Lung (tissue), 12 donors: Measurements from ENCODE around the gene FMNL3. TPM values are rescaled to one million over a fixed set of nuclear protein-coding genes. Genes with fewer than 3 reads are reported as not detected.

Experiments used
- ATAC-seq: fragments of 200-7000 bp; cut with Tn5 transposase; one replicate; pipeline ENCODE4 v1.9.1; 2020; ENCODE audit warnings: moderate number of reproducible peaks; ENCODE audit not compliant: insufficient read depth, low FRiP score
- DNase-seq, 3 donors: peaks; one replicate each; pipeline ENCODE4 v3.0.0-alpha.2; 2013 to 2017
- H3K27ac ChIP-seq, 2 donors: one replicate each; pipeline ENCODE4 v1.5.1; 2013; ENCODE audit warnings: mild to moderate bottlenecking in 2 of 2, moderate library complexity in 2 of 2, control low read depth in 1 of 2, inconsistent platforms in 1 of 2, low read depth in 1 of 2, low read length in 1 of 2
- H3K27me3 ChIP-seq, 3 donors: one replicate each; pipeline ENCODE4 v1.5.1; 2013; ENCODE audit warnings: low read length in 2 of 3; ENCODE audit not compliant: control insufficient read depth in 3 of 3, insufficient read depth in 3 of 3
- H3K36me3 ChIP-seq, 4 donors: one replicate each; pipeline ENCODE4 v1.5.1; 2013; ENCODE audit warnings: low read length in 4 of 4, mild to moderate bottlenecking in 1 of 4, moderate library complexity in 1 of 4; ENCODE audit not compliant: control insufficient read depth in 4 of 4, insufficient read depth in 4 of 4
- H3K4me1 ChIP-seq, 5 donors: one replicate each; pipeline ENCODE4 v1.5.1; 2013; ENCODE audit warnings: low read length in 5 of 5, mild to moderate bottlenecking in 2 of 5, moderate library complexity in 1 of 5; ENCODE audit not compliant: control insufficient read depth in 5 of 5, insufficient read depth in 5 of 5
- H3K4me3 ChIP-seq: one replicate; pipeline ENCODE4 v1.5.1; 2013; ENCODE audit warnings: mild to moderate bottlenecking, control low read depth, moderate library complexity
- H3K9ac ChIP-seq, 2 donors: one replicate each; pipeline ENCODE4 v1.5.1; 2013; ENCODE audit warnings: low read length in 2 of 2, control low read depth in 1 of 2; ENCODE audit not compliant: insufficient read depth in 1 of 2
- H3K9me3 ChIP-seq, 4 donors: one replicate each; pipeline ENCODE4 v1.5.1; 2013; ENCODE audit warnings: low read length in 3 of 4, mild to moderate bottlenecking in 1 of 4, moderate library complexity in 1 of 4; ENCODE audit not compliant: control insufficient read depth in 4 of 4, insufficient read depth in 3 of 4
- WGBS, 2 donors: extraction: QIAGEN DNeasy Blood & Tissue Kit; methylation state at CpG; one replicate each; pipeline ENCODE4 v1.1.7; 2013; 5-methylcytosine and 5-hydroxymethylcytosine counted together
- polyA plus RNA-seq, 2 donors: library from polyadenylated mRNA; stranded (reverse); fragments of 200-250 nt; gene quantifications; one replicate each; pipeline ENCODE4 v1.2.1, GENCODE V29; 2013
- total RNA-seq, 2 donors: library from RNA; depleted of rRNA in 1 of 2; stranded (reverse); fragments of >200 nt in 1 of 2; gene quantifications; one replicate each; pipeline ENCODE4 v1.2.1, GENCODE V29; 2014 to 2021
- TF ChIP-seq, protein P1 (sequence below): IDR thresholded peaks from 2 replicates; pipeline ENCODE4 v1.5.1; 2012; ENCODE audit warnings: mild to moderate bottlenecking; ENCODE audit errors: control extremely low read depth, extremely low read depth
- donor health status: control.
- donor health status: control.
- donor health status: Bipolar disorder and iron deficiency.
- donor health status: healthy.
- donor health status: DM: yes; HTN: yes; CAD: no.

FMNL3 gene
- total and polyA plus RNA-seq, 4 donors = 11.5 to 51.2 (median 22.4) TPM

DNA sequence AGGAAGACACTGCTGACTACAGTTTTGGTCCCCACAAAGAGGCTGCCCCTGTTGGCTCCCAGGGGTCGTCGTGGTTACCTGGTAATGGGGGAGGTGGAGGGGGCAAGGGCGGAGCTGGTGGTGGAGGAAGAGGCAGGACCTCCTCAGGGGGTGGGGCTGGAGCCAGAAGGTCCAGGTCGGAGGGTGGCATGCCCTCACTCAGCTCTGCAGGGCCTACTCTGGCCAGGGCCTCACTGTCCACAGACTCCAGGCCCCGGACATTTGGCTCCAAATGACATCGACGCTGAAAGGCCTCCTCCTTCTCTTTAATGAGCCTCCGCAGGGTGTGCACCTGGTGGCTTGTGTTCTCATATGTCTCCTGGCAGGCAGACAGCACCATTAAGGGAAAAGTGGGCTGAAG lies 55.4 kb downstream of the FMNL3 start:
- no peaks in the 10 kb centered on the region for H3K27me3 ChIP-seq
- DNase-seq (no peak), ATAC-seq (no peak)
- H3K4me1 ChIP-seq = peaks cover 0 to 34% (median 16%) of the 10 kb centered on the region in 5 donors
- 81 to 82% methylated on average over 8 of the region's 8 CpGs for WGBS, 2 donors
- no peak overlapping the region for H3K9ac ChIP-seq
- H3K27ac ChIP-seq = no peak overlapping the region
- H3K4me3 ChIP-seq = no peak overlapping the region
- no peaks in the 10 kb centered on the region for H3K9me3 ChIP-seq
- H3K36me3 ChIP-seq = peaks cover 4 to 61% (median 50%) of the 10 kb centered on the region in 4 donors
- TF ChIP-seq, protein P1, sequence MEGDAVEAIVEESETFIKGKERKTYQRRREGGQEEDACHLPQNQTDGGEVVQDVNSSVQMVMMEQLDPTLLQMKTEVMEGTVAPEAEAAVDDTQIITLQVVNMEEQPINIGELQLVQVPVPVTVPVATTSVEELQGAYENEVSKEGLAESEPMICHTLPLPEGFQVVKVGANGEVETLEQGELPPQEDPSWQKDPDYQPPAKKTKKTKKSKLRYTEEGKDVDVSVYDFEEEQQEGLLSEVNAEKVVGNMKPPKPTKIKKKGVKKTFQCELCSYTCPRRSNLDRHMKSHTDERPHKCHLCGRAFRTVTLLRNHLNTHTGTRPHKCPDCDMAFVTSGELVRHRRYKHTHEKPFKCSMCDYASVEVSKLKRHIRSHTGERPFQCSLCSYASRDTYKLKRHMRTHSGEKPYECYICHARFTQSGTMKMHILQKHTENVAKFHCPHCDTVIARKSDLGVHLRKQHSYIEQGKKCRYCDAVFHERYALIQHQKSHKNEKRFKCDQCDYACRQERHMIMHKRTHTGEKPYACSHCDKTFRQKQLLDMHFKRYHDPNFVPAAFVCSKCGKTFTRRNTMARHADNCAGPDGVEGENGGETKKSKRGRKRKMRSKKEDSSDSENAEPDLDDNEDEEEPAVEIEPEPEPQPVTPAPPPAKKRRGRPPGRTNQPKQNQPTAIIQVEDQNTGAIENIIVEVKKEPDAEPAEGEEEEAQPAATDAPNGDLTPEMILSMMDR = no peak

GRCh38 chr12:49649892-49650291 lies 57.3 kb downstream of the FMNL3 start:
- H3K27ac ChIP-seq = no peak overlapping the region
- 84 to 91% methylated on average over 5 of the region's 5 CpGs for WGBS, 2 donors
- H3K27me3 ChIP-seq = no peaks in the 10 kb centered on the region
- ATAC-seq (no peak), DNase-seq (no peak)
- no peak overlapping the region for H3K9ac ChIP-seq
- TF ChIP-seq, protein P1 = no peak
- peaks cover 0 to 30% (median 20%) of the 10 kb centered on the region in 5 donors for H3K4me1 ChIP-seq
- H3K36me3 ChIP-seq = peaks cover 4 to 71% (median 57%) of the 10 kb centered on the region in 4 donors
- H3K4me3 ChIP-seq = no peak overlapping the region
- no peaks in the 10 kb centered on the region for H3K9me3 ChIP-seq

DNA sequence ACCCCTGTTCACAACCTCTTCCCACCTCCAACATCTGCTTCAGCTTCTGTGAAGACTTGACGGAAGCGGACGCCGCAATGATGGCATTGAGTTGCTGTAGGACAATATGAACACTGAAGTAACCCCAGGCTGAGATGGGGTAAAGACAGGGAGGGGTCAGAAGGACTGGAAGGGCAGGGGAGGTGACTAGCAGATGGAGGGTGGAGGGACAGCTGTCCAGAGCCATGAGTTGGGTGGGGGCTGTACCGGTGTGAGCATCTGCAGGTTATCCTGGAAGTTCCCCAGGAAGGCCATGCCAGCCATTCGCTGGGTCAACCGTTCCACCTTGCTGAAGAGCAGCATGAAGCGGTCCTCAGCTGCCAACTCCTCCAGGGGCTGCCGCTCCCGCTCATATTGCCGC lies 57.8 kb downstream of the FMNL3 start:
- DNase-seq (no peak), ATAC-seq (no peak)
- Histone ChIP-seq H3K9ac (no peak overlapping the region), H3K36me3 (peaks cover 4 to 68% (median 55%) of the 10 kb centered on the region in 4 donors), H3K4me1 (peaks cover 0 to 33% (median 24%) of the 10 kb centered on the region in 5 donors), H3K9me3 (no peaks in the 10 kb centered on the region), H3K4me3 (no peak overlapping the region), H3K27ac (peak overlapping the region in 1 of 2 donors; percentile 87), H3K27me3 (no peaks in the 10 kb centered on the region)
- WGBS, 2 donors = 94 to 98% methylated on average over 11 of the region's 11 CpGs
- TF ChIP-seq, protein P1 = no peak

- no peak for ATAC-seq
- peak overlapping the region in 1 of 2 donors; percentile 87 for H3K27ac ChIP-seq
- TF ChIP-seq, protein P1 = no peak
- peaks cover 0 to 33% (median 24%) of the 10 kb centered on the region in 5 donors for H3K4me1 ChIP-seq
- no peaks in the 10 kb centered on the region for H3K9me3 ChIP-seq
- H3K27me3 ChIP-seq = no peaks in the 10 kb centered on the region
- WGBS, 2 donors = 54 to 61% methylated on average over 3 of the region's 3 CpGs
- H3K36me3 ChIP-seq = peaks cover 3 to 69% (median 57%) of the 10 kb centered on the region in 4 donors
- peak overlapping the region in 1 of 2 donors; percentile 8 for H3K9ac ChIP-seq
- DNase-seq = no peak
- no peak overlapping the region for H3K4me3 ChIP-seq
Measured at GRCh38 chr12:49648712-49649003, 58.5 kb downstream of the FMNL3 start.
